Osteoblast (primary cell): ENCODE results near the gene ARHGEF7. TPM values are rescaled to one million over a fixed set of nuclear protein-coding genes. Genes with fewer than 3 reads are reported as not detected.

Source experiments
- DNase-seq: peaks from one replicate; pipeline ENCODE4 v3.0.0; 2011; ENCODE audit warnings: low spot score, mixed read lengths; ENCODE audit not compliant: insufficient read length; ENCODE audit errors: missing footprints
- H2AFZ ChIP-seq: 2 replicates; pipeline ENCODE4 v1.6.0; 2011; ENCODE audit warnings: mild to moderate bottlenecking, low read length
- H3K27ac ChIP-seq: 2 replicates; pipeline ENCODE4 v1.5.1; 2011; ENCODE audit warnings: mild to moderate bottlenecking, low read depth, low read length, moderate library complexity
- H3K27me3 ChIP-seq: 2 replicates; pipeline ENCODE4 v1.6.0; 2012; ENCODE audit warnings: mild to moderate bottlenecking, control low read depth, inconsistent platforms, low read length, moderate library complexity; ENCODE audit not compliant: insufficient read depth
- H3K36me3 ChIP-seq: 2 replicates; pipeline ENCODE4 v1.5.1; 2011; ENCODE audit warnings: mild to moderate bottlenecking, low read length, control low read depth, moderate library complexity; ENCODE audit not compliant: insufficient read depth
- H3K4me1 ChIP-seq: 2 replicates; pipeline ENCODE4 v1.5.1; 2011; ENCODE audit warnings: mild to moderate bottlenecking, low read length, control low read depth, moderate library complexity; ENCODE audit not compliant: insufficient read depth
- H3K4me2 ChIP-seq: 2 replicates; pipeline ENCODE4 v1.6.0; 2011; ENCODE audit warnings: mild to moderate bottlenecking, low read length; ENCODE audit not compliant: insufficient read depth
- H3K4me3 ChIP-seq: fragments of 200-600 bp; sonication (generic); 3 replicates; pipeline ENCODE4 v1.5.1; 2012; ENCODE audit warnings: mild to moderate bottlenecking, low read length, inconsistent platforms; ENCODE audit not compliant: insufficient read depth
- H3K79me2 ChIP-seq: 2 replicates; pipeline ENCODE4 v1.6.0; 2012; ENCODE audit warnings: mild to moderate bottlenecking, low read length, control low read depth, inconsistent platforms; ENCODE audit not compliant: insufficient read depth
- H3K9me3 ChIP-seq: 2 replicates; pipeline ENCODE4 v1.5.1; 2011; ENCODE audit warnings: low read depth, low read length, control low read depth
- H4K20me1 ChIP-seq: 2 replicates; pipeline ENCODE4 v1.6.0; 2012; ENCODE audit warnings: mild to moderate bottlenecking, low read length, control low read depth; ENCODE audit not compliant: insufficient read depth
- total RNA-seq: library from RNA; depleted of rRNA; stranded (reverse); fragments of >200 nt; gene quantifications from 2 replicates; pipeline ENCODE4 v1.2.3, GENCODE V29; 2012
- TF ChIP-seq, protein P1 (sequence below): IDR thresholded peaks from 2 replicates; pipeline ENCODE4 v1.5.1; 2011; ENCODE audit warnings: mild to moderate bottlenecking, low read depth, low read length, moderate library complexity; ENCODE audit errors: extremely low read depth

ARHGEF7 gene
- total RNA-seq, 1 donor = 27.5 TPM

GRCh38 chr13:111177921-111178320, 62.8 kb downstream of the ARHGEF7 start:
- TF ChIP-seq, protein P1, sequence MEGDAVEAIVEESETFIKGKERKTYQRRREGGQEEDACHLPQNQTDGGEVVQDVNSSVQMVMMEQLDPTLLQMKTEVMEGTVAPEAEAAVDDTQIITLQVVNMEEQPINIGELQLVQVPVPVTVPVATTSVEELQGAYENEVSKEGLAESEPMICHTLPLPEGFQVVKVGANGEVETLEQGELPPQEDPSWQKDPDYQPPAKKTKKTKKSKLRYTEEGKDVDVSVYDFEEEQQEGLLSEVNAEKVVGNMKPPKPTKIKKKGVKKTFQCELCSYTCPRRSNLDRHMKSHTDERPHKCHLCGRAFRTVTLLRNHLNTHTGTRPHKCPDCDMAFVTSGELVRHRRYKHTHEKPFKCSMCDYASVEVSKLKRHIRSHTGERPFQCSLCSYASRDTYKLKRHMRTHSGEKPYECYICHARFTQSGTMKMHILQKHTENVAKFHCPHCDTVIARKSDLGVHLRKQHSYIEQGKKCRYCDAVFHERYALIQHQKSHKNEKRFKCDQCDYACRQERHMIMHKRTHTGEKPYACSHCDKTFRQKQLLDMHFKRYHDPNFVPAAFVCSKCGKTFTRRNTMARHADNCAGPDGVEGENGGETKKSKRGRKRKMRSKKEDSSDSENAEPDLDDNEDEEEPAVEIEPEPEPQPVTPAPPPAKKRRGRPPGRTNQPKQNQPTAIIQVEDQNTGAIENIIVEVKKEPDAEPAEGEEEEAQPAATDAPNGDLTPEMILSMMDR = no peak
- H3K9me3 ChIP-seq = no peaks in the 10 kb centered on the region
- H3K36me3 ChIP-seq = peaks cover 11% of the 10 kb centered on the region
- H3K4me3 ChIP-seq = no peak overlapping the region
- peak overlapping the region; percentile 94 for H3K27ac ChIP-seq
- DNase-seq = peak; percentile 82
- peaks cover 57% of the 10 kb centered on the region for H4K20me1 ChIP-seq
- H3K4me1 ChIP-seq = peaks cover 25% of the 10 kb centered on the region
- no peak overlapping the region for H2AFZ ChIP-seq
- H3K27me3 ChIP-seq = no peaks in the 10 kb centered on the region
- peaks cover 95% of the 10 kb centered on the region for H3K79me2 ChIP-seq
- H3K4me2 ChIP-seq = no peak overlapping the region

DNA sequence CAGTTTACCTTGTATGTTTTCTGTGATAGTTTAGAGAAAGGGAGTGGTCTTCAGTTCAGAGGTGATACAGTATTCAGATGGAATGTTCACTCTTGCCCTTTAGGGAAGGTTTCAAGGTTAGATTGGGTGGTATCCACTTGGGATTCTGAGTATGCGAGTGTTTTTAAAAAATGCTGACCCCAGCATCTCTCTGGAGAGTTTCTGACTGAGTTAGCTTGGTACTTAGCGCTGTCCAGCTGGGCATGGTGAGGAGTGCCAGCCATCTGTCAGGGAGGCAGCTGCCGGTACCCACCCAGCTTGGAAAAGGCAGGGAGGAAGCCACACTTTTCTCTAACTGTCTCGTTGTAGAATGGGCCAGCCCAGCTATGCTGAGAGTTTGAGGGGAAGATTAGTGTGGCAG, 63.3 kb downstream of the ARHGEF7 start:
- Histone ChIP-seq H4K20me1 (peaks cover 59% of the 10 kb centered on the region), H3K4me1 (peaks cover 25% of the 10 kb centered on the region), H3K9me3 (no peaks in the 10 kb centered on the region), H3K36me3 (peaks cover 11% of the 10 kb centered on the region), H3K4me2 (no peak overlapping the region), H3K79me2 (peaks cover 95% of the 10 kb centered on the region), H3K4me3 (no peak overlapping the region), H2AFZ (no peak overlapping the region), H3K27me3 (no peaks in the 10 kb centered on the region), H3K27ac (peak overlapping the region; percentile 94)
- peak; percentile 79 for DNase-seq
- TF ChIP-seq, protein P1 = no peak

DNA sequence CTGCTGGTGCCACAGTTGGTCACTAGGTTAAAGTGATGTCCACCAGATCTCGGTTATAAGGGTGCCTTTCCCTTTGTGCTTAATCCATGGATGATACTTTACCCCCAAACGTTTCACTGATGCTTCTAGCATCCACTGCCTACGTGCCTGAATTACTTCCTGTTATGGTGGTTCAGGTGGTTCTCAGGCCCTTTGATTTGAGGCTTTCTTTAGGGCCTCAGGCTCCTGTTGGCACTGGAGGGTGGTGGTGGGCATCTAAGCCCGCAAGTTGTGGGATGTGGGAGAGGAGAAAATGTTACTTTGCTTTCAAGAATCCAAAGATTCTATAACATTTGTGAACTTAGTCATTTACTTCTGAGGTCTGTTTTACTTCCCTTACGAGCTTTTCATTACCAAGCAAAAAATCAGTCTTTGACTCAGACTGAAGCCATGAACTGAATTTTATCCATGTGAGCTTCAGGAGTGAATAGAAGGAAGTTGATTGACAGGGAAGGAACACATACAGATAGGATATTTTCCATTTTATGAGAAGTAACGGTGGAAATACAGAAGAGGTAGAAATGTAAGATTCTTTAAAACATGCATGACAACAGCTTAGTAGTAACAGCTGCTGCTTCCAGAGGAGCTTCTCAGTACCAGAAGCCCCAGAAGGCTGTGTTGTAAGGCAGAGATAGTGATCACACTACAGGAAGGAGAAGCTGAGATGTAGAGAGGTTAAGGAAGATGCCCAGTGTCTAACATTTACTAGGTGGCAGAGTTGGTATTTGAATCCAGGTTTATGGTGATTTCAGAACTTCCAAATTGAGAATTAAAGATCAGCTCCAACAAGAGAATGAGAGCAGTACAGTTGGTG, 65.0 kb downstream of the ARHGEF7 start:
- Histone ChIP-seq H2AFZ (no peak overlapping the region), H3K4me2 (no peak overlapping the region), H3K27me3 (no peaks in the 10 kb centered on the region), H3K4me3 (no peak overlapping the region), H3K27ac (peak overlapping the region; percentile 61), H3K9me3 (no peaks in the 10 kb centered on the region), H4K20me1 (peaks cover 65% of the 10 kb centered on the region), H3K79me2 (peaks cover 95% of the 10 kb centered on the region), H3K36me3 (peaks cover 11% of the 10 kb centered on the region), H3K4me1 (peaks cover 35% of the 10 kb centered on the region)
- DNase-seq = no peak
- TF ChIP-seq, protein P1 = no peak

GRCh38 chr13:111181977-111182376, 66.9 kb downstream of the ARHGEF7 start:
- Histone ChIP-seq H3K4me2 (no peak overlapping the region), H3K79me2 (peaks cover 98% of the 10 kb centered on the region), H3K36me3 (peaks cover 9% of the 10 kb centered on the region), H4K20me1 (peaks cover 82% of the 10 kb centered on the region), H3K9me3 (no peaks in the 10 kb centered on the region), H3K4me1 (peaks cover 53% of the 10 kb centered on the region), H3K4me3 (no peak overlapping the region), H2AFZ (no peak overlapping the region), H3K27me3 (no peaks in the 10 kb centered on the region), H3K27ac (no peak overlapping the region)
- TF ChIP-seq, protein P1 = no peak
- no peak for DNase-seq
